Astrocyte (in vitro differentiated cells and primary cell): ENCODE results near the gene NPRL2. TPM values are rescaled to one million over a fixed set of nuclear protein-coding genes. Genes with fewer than 3 reads are reported as not detected.

Experiments
- DNase-seq: peaks from one replicate; pipeline ENCODE4 v3.0.0-alpha.2; 2010; ENCODE audit warnings: low read depth
- FAIRE-seq: peaks from 2 replicates; lab custom pipeline; 2011; peaks lifted over from hg19 to GRCh38; lab: Jason Lieb, UNC
- H2AFZ ChIP-seq: 2 replicates; pipeline ENCODE4 v1.6.0; 2012; ENCODE audit warnings: low read depth, low read length, inconsistent platforms
- H3K27ac ChIP-seq: 2 replicates; pipeline ENCODE4 v1.5.1; 2011; ENCODE audit warnings: low read depth, low read length, inconsistent platforms
- H3K27me3 ChIP-seq: 2 replicates; pipeline ENCODE4 v1.6.0; 2011; ENCODE audit warnings: low read length, inconsistent platforms; ENCODE audit not compliant: insufficient read depth
- H3K36me3 ChIP-seq: 2 replicates; pipeline ENCODE4 v1.5.1; 2011; ENCODE audit warnings: low read length, inconsistent platforms; ENCODE audit not compliant: insufficient read depth
- H3K4me1 ChIP-seq: 2 replicates; pipeline ENCODE4 v1.5.1; 2011; ENCODE audit warnings: low read length, inconsistent platforms; ENCODE audit not compliant: insufficient read depth
- H3K4me2 ChIP-seq: 2 replicates; pipeline ENCODE4 v1.6.0; 2012; ENCODE audit warnings: low read length, inconsistent platforms
- H3K4me3 ChIP-seq: 2 replicates; pipeline ENCODE4 v1.5.1; 2011; ENCODE audit warnings: low read depth, mild to moderate bottlenecking, low read length, inconsistent platforms; ENCODE audit not compliant: insufficient read depth
- H3K79me2 ChIP-seq: 2 replicates; pipeline ENCODE4 v1.6.0; 2012; ENCODE audit warnings: mild to moderate bottlenecking, low read length, inconsistent platforms; ENCODE audit not compliant: insufficient read depth
- H3K9ac ChIP-seq: 2 replicates; pipeline ENCODE4 v1.6.0; 2012; ENCODE audit warnings: mild to moderate bottlenecking, low read length, inconsistent platforms
- H3K9me3 ChIP-seq: 2 replicates; pipeline ENCODE4 v1.5.1; 2012; ENCODE audit warnings: low read depth, mild to moderate bottlenecking, low read length, inconsistent platforms; ENCODE audit not compliant: insufficient read depth
- H4K20me1 ChIP-seq: 2 replicates; pipeline ENCODE4 v1.6.0; 2012; ENCODE audit warnings: low read length, inconsistent platforms; ENCODE audit not compliant: insufficient read depth
- H3K27ac Mint-ChIP-seq: one replicate; pipeline ENCODE4 v1.8.0; 2021; ENCODE audit warnings: mild to moderate bottlenecking, mixed read lengths; ENCODE audit not compliant: unreplicated experiment
- H3K27me3 Mint-ChIP-seq: one replicate; pipeline ENCODE4 v1.8.0; 2021; ENCODE audit warnings: low read depth, mixed read lengths; ENCODE audit not compliant: unreplicated experiment
- H3K36me3 Mint-ChIP-seq: one replicate; pipeline ENCODE4 v1.8.0; 2021; ENCODE audit warnings: low read depth, mixed read lengths; ENCODE audit not compliant: unreplicated experiment
- H3K4me1 Mint-ChIP-seq: one replicate; pipeline ENCODE4 v1.8.0; 2021; ENCODE audit warnings: low read depth, mixed read lengths; ENCODE audit not compliant: unreplicated experiment
- H3K4me3 Mint-ChIP-seq: one replicate; pipeline ENCODE4 v1.8.0; 2021; ENCODE audit warnings: mild to moderate bottlenecking, moderate library complexity, mixed read lengths; ENCODE audit not compliant: unreplicated experiment
- H3K9me3 Mint-ChIP-seq: one replicate; pipeline ENCODE4 v1.8.0; 2021; ENCODE audit warnings: mild to moderate bottlenecking, mixed read lengths; ENCODE audit not compliant: unreplicated experiment
- CTCF ChIP-seq: IDR thresholded peaks from 2 replicates; pipeline ENCODE4 v1.5.1; 2011; ENCODE audit warnings: low read depth, mild to moderate bottlenecking, inconsistent platforms, low read length, moderate library complexity; ENCODE audit not compliant: insufficient read depth
- EZH2 ChIP-seq: IDR thresholded peaks from 2 replicates; pipeline ENCODE4 v1.6.1; 2012; ENCODE audit warnings: mild to moderate bottlenecking, low read length, inconsistent platforms; ENCODE audit not compliant: insufficient read depth
- total RNA-seq: library from RNA; stranded (reverse); gene quantifications from 2 replicates; pipeline ENCODE4 v1.2.1, GENCODE V29; 2021

NPRL2 gene
- total RNA-seq, 1 donor from 2014 or later, result 15.7 TPM

DNA sequence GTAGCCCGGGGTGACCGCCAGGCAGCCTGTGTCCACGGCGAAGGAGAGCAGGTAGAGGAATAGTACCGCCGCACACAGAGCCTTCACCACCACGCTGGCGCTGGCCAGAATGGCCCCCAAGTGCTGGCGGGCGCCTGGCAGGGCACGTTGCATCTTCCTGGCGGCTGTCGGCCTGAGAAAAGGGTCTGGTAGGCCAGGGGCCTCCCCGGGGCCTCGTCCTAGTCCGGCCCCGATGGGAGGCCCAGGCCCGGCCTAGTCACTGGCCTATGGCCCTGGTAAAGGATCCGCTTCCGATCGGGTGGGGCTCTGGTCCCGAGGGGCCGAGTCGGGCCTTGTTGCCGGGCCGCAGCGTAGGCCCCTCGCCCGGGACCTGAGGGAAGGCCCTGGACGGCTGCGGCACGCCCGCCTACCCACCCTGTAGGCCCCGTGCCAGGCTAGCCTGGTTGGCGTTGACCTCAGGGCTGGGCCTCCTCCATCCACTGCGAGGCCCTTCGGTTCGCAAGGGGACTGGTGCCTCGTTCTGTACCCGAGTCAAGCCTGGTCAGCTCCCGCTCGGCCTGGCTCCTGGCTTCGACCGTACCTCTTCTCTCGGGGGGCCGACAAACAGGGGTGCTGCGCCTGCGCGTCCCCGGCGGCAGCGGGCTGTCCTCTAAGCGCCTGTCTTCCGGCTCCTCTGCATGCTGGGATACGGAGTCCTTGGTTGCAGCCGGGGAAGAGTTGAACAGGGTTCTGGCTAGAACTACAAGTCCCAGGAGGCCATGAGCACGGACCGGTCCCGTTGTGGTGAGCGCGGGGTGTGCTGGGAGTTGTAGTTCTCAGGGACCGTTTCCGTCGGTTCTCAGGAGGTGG is 8.6 kb upstream of the NPRL2 start, which contains the start of gene TMEM115:
Gene TMEM115 (minus strand): TSS at position 611 of the 849 bp plus-strand sequence. CDS start 458 bp downstream, at position 153.
- H3K4me3 Mint-ChIP-seq, result peak within 1 kb of the TSS; percentile 90
- peak within 1 kb of the TSS; percentile 73 for H3K4me3 ChIP-seq
- peak within 1 kb of the TSS; percentile 94 for H3K9ac ChIP-seq
- no peak for TF ChIP-seq EZH2
- TF ChIP-seq CTCF, result no peak
- peaks cover 22% of the 10 kb centered on the region for H3K4me1 Mint-ChIP-seq
- H2AFZ ChIP-seq, result peak within 1 kb of the TSS; percentile 88
- no peaks in the 10 kb centered on the region for H3K9me3 Mint-ChIP-seq
- H3K9me3 ChIP-seq, result no peaks in the 10 kb centered on the region
- peaks cover 46% of the 10 kb centered on the region for H4K20me1 ChIP-seq
- H3K27ac ChIP-seq, result peak within 1 kb of the TSS; percentile 81
- peak within 1 kb of the TSS; percentile 87 for H3K27ac Mint-ChIP-seq
- peaks cover 13% of the 10 kb centered on the region for H3K36me3 Mint-ChIP-seq
- H3K79me2 ChIP-seq, result peaks cover 51% of the 10 kb centered on the region
- peaks cover 4% of the 10 kb centered on the region for H3K27me3 Mint-ChIP-seq
- no peaks in the 10 kb centered on the region for H3K27me3 ChIP-seq
- peaks cover 2% of the 10 kb centered on the region for H3K36me3 ChIP-seq
- peak; percentile 98 for DNase-seq
- H3K4me1 ChIP-seq, result peaks cover 35% of the 10 kb centered on the region
- peak within 1 kb of the TSS; percentile 98 for H3K4me2 ChIP-seq
- peak; percentile 93 for FAIRE-seq

DNA sequence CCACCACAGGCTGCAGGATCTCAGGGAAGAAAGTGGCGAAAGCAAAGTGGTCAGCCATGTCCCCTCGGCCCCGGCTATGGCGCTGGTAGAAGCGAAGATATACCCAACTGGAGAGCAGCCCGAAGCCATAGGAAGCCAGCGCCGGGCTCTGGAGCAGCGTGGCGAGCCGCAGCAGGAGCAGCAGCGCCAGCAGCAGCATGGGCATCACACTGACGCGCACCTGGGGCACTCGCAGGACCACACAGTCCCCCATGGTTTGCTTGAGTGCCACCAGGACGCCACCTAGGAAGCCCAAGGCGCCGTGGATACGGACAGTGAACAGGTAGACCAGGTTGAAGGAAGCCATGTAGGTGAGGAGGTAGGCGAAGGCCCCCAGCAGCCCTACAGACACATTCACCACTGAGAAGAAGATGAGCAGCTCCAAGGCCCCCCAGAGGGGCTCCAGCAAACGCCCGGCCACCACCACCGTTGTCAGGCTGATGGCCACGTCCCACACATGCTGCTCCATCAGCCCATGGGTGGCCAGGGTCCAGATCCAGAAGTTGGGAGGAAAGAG is 7.9 kb upstream of the NPRL2 start:
- peaks cover 35% of the 10 kb centered on the region for H3K4me1 ChIP-seq
- peaks cover 53% of the 10 kb centered on the region for H4K20me1 ChIP-seq
- H3K9ac ChIP-seq, result peak overlapping the region; percentile 94
- no peak for FAIRE-seq
- Mint-ChIP-seq H3K36me3 (peaks cover 13% of the 10 kb centered on the region), H3K4me1 (peaks cover 22% of the 10 kb centered on the region), H3K27ac (peak overlapping the region; percentile 87), H3K4me3 (peak overlapping the region; percentile 90), H3K27me3 (peaks cover 3% of the 10 kb centered on the region), H3K9me3 (no peaks in the 10 kb centered on the region)
- H3K27me3 ChIP-seq, result no peaks in the 10 kb centered on the region
- peak overlapping the region; percentile 98 for H3K4me2 ChIP-seq
- peak overlapping the region; percentile 73 for H3K4me3 ChIP-seq
- H3K27ac ChIP-seq, result peak overlapping the region; percentile 81
- H2AFZ ChIP-seq, result no peak overlapping the region
- peaks cover 58% of the 10 kb centered on the region for H3K79me2 ChIP-seq
- no peaks in the 10 kb centered on the region for H3K9me3 ChIP-seq
- peaks cover 8% of the 10 kb centered on the region for H3K36me3 ChIP-seq
- no peak for DNase-seq
- TF ChIP-seq CTCF (no peak), EZH2 (no peak)
